RWPE1 (cell line): ENCODE results near the gene ITPR3.
A peak's percentile ranks its signal among the peaks of the same experiment; 100 is the strongest.

ENCODE experiments used
- CTCF ChIA-PET: fragments of 350-600 bp; sonication (Branson Sonifier 250); formaldehyde crosslinking; extraction: SDS; loops from one replicate; lab custom pipeline; 2021; lab: Yijun Ruan, JAX
- POLR2A ChIA-PET: fragments of 400-600 bp; formaldehyde crosslinking; extraction: SDS; loops from one replicate; lab custom pipeline; 2020; ENCODE audit warnings: antibody characterized with exemption; ENCODE audit not compliant: low non-redundant PET; lab: Yijun Ruan, JAX
- DNase-seq: peaks from one replicate; pipeline ENCODE4 v3.0.0; 2012; ENCODE audit warnings: low spot score
- H3K27ac ChIP-seq: fragments of 450-650 bp; 2 replicates; pipeline ENCODE4 v1.5.1; 2017
- TF ChIP-seq, protein P1 (sequence below): fragments of 450-650 bp; conservative IDR thresholded peaks from 2 replicates; pipeline ENCODE4 v1.5.1; 2017; ENCODE audit warnings: low read depth, mild to moderate bottlenecking

The ITPR3 gene

DNA sequence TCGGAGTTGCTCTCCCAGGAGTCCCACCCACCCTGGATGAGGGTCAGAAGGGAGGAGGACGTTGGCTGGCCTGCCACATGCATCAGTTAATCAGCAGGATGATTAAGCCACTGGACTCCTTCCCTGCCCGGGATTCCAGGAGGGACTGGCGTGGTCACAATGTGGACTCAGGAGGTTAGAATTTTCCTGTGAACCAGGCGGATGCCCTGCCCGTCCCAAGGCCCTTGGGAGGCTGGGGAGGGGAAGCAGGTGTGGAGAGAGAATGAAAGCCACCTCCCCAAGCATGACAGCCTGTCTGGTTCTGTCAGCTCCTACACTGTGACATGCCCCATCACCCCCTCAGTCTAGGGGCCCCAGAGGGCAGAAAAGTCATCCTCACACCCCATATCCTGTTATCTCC lies 11.6 kb upstream of the ITPR3 start:
- ChIA-PET POLR2A (no interaction called here), CTCF (interaction anchor here (0.6 to 0.7 kb wide), 2 partner anchors 23 to 42 kb away, joined by 3 read pairs; no protein-coding TSS in a partner anchor)
- no peak for DNase-seq
- TF ChIP-seq, protein P1, sequence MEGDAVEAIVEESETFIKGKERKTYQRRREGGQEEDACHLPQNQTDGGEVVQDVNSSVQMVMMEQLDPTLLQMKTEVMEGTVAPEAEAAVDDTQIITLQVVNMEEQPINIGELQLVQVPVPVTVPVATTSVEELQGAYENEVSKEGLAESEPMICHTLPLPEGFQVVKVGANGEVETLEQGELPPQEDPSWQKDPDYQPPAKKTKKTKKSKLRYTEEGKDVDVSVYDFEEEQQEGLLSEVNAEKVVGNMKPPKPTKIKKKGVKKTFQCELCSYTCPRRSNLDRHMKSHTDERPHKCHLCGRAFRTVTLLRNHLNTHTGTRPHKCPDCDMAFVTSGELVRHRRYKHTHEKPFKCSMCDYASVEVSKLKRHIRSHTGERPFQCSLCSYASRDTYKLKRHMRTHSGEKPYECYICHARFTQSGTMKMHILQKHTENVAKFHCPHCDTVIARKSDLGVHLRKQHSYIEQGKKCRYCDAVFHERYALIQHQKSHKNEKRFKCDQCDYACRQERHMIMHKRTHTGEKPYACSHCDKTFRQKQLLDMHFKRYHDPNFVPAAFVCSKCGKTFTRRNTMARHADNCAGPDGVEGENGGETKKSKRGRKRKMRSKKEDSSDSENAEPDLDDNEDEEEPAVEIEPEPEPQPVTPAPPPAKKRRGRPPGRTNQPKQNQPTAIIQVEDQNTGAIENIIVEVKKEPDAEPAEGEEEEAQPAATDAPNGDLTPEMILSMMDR, result no peak
- peak overlapping the region; percentile 88 for H3K27ac ChIP-seq

DNA sequence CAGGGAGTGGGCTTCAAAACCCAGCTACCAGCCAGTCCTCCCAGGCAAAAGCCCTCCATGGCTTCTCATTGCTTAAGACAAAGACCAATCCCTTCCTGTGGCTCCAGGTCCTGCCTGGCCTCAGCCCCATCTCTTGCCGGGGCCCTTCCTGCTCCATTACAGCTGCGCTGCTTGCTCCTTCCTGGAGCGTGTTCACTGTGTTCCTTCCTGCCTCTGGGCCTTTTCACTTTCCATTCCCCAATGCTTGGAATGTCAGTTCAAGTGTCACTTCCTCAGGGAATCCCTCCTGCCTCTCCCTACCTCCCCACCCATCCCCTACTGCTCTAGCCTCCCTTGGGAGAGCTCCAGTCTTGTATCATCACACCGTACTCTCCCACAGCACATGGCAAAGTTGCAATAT lies 11.1 kb upstream of the ITPR3 start:
- ChIA-PET POLR2A (no interaction called here), CTCF (interaction anchor here (0.6 to 0.7 kb wide), 3 partner anchors 24 to 113 kb away, joined by 3 to 5 read pairs (median 3); no protein-coding TSS in a partner anchor)
- TF ChIP-seq, protein P1, result no peak
- H3K27ac ChIP-seq, result peak overlapping the region; percentile 88
- DNase-seq, result no peak

DNA sequence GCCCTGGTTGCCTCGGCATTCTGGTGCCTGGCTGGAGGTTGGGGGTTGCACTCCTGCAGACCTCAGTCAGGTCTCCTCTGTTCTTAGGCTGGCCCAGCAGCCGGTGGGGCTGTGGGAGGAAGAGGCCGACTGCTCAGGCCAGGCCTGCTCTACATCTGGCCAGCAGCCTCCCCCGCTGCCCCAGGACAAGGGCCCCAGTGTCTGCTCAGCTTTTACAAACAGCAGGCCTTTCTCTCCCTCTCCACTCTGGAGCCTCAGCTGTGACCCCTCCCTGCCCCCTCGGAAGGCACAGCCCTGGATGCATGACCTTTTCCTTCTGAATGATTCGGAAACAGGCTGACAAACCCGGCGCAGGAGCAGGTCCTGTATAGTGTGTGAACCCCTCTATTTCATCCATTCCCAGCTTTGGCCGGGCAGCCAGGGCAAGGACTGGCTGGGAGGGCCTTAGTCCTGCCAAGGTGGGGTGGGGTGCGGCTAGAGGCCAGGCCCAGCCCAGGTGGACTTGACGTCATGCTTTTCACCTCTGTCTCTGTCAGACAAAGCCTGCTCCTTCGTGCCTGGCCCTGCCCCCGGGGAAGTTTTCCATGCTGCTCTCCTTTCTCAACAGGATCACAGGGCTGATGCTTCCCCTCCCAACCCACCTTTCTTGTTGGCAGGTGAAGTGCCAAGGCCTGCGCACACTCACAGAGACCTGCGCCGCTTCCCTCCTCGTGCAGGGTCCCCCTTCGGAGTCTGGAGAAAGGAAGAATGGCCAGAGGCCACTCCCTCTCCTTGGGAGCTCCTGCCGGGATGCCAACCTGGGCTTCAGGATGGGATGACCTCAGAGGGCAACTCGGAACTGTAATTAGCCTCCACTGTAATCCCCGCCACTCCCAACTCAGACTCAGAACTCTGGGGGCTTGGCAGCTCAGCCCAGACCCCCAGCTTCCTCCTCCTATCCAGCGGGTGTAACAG lies 10.1 kb upstream of the ITPR3 start:
- POLR2A ChIA-PET, result interaction anchor here (0.7 to 1.7 kb wide), 2 partner anchors 11 to 171 kb away, joined by 3 to 5 read pairs; partner anchors contain the start of gene ITPR3
- no peak for DNase-seq
- H3K27ac ChIP-seq, result peak overlapping the region; percentile 88
- CTCF ChIA-PET, result interaction anchor here (0.7 kb wide), 1 partner anchor 114 kb away, joined by 5 read pairs; no protein-coding TSS in a partner anchor
- TF ChIP-seq, protein P1, result no peak

DNA sequence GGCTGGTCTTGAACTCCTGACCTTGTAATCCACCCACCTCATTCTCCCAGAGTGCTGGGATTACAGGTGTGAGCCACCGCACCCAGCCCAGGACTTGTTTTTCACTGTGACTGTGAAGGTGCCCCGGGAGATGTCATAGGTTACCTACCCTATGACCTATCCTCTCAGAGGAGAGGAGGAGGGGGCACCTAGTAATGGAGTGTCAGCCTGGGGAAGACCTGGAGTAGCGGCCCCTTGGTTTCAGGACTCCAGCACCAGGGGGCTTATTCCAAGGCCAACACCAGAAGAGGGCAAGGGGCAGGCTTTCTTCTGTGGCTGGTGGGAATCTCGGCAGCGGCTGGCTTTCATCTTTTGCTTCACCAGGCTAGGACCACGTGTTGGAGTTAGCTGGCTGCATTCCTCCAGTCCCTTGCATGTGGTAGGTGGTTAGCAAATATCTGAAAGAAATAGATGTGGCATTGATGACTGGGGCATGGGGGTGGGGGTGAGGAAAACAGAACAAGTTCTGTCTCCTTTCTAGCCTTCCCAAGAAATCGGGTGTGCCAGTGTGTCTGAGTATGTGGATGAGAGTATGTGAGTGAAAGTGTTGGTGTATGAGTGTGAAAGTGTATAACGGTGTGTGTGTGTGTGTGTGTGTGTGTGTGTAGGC lies 7.9 kb upstream of the ITPR3 start:
- peak overlapping the region; percentile 88 for H3K27ac ChIP-seq
- ChIA-PET CTCF (interaction anchor here (1.5 kb wide), 1 partner anchor 23 kb away, joined by 5 read pairs; no protein-coding TSS in a partner anchor), POLR2A (interaction anchor here (0.6 kb wide), 1 partner anchor 9 kb away, joined by 3 read pairs; no protein-coding TSS in a partner anchor)
- no peak for DNase-seq
- TF ChIP-seq, protein P1, result no peak

DNA sequence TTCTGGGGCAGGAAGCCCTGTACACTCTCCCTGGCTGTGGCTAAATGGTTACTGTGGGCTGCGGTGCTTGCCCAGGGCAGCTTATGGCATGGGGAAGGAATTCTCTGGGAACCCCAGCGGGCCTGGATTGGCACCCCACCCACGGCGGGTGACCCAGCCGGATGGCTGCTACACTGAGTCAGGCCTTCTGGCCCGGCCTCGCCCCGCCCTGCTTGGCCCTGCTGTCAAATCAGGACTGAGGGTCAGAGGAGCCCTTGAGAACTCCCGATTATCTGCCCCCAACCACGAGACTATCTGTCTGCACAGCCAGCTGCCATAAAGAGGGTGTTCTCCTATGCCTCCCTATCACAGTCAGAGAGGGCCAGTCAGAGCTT lies 7.3 kb upstream of the ITPR3 start:
- peak overlapping the region; percentile 88 for H3K27ac ChIP-seq
- TF ChIP-seq, protein P1, result no peak
- DNase-seq, result peak; percentile 85
- CTCF ChIA-PET, result interaction anchor here (1.5 kb wide), 1 partner anchor 24 kb away, joined by 5 read pairs; no protein-coding TSS in a partner anchor
- POLR2A ChIA-PET, result interaction anchor here (0.6 kb wide), 2 partner anchors 8 to 161 kb away, joined by 3 to 4 read pairs; no protein-coding TSS in a partner anchor

DNA sequence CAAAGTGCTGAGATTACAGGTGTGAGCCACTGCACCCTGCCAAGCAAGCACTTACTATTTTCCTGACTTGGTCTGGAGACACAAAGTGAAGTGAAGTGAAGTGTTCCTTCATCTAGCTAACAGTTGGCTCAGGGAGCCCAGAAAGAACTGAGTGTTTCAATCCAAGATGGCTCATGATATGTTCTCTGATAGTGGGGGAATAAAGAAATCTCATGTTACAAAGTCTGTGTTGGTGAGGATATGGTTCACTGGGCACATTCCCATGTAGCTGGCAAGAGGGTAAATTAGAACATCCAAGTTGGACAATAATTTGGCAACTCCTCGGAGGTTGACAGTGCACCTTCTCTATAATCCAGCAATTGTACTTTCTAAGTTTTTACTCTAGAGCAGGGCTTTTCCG lies 5.0 kb upstream of the ITPR3 start:
- TF ChIP-seq, protein P1, result no peak
- DNase-seq, result no peak
- POLR2A ChIA-PET, result no interaction called here
- peak overlapping the region; percentile 57; the same call in 1 of the 2 replicates for H3K27ac ChIP-seq
- CTCF ChIA-PET, result no interaction called here
